ENCODE results near the gene ONECUT1. TPM values are rescaled to one million over a fixed set of nuclear protein-coding genes. Genes with fewer than 3 reads are reported as not detected.
A peak's percentile ranks its signal among the peaks of the same experiment; 100 is the strongest.

The ONECUT1 gene
- total RNA-seq, 1 donor from 2014 or later, result 0.32 TPM

- Mint-ChIP-seq H3K36me3 (ENCODE audit: low read depth, unreplicated experiment) (no peaks in the 10 kb centered on the region), H3K4me1 (ENCODE audit: low read depth, unreplicated experiment) (no peaks in the 10 kb centered on the region), H3K27ac (ENCODE audit: unreplicated experiment) (no peak overlapping the region), H3K9me3 (ENCODE audit: unreplicated experiment) (peaks cover 5% of the 10 kb centered on the region), H3K4me3 (ENCODE audit: unreplicated experiment) (no peak overlapping the region), H3K27me3 (ENCODE audit: low read depth, unreplicated experiment) (peaks cover 66% of the 10 kb centered on the region)
- Histone ChIP-seq H3K4me3 (ENCODE audit: insufficient read depth, low read depth, low read length) (no peak overlapping the region), H4K20me1 (ENCODE audit: insufficient read depth, low read length) (no peaks in the 10 kb centered on the region), H3K4me2 (ENCODE audit: low read length) (peak overlapping the region; percentile 72), H3K27me3 (ENCODE audit: insufficient read depth, low read length) (peaks cover 63% of the 10 kb centered on the region), H3K4me1 (ENCODE audit: insufficient read depth, low read length) (no peaks in the 10 kb centered on the region), H2AFZ (ENCODE audit: low read depth, low read length) (no peak overlapping the region), H3K27ac (ENCODE audit: low read depth, low read length) (no peak overlapping the region), H3K9ac (ENCODE audit: low read length) (no peak overlapping the region), H3K79me2 (ENCODE audit: insufficient read depth, low read length) (no peaks in the 10 kb centered on the region), H3K9me3 (ENCODE audit: insufficient read depth, low read depth, low read length) (peaks cover 3% of the 10 kb centered on the region), H3K36me3 (ENCODE audit: insufficient read depth, low read length) (no peaks in the 10 kb centered on the region)
- TF ChIP-seq EZH2 (IDR thresholded peaks at IDR 0.05; ENCODE audit: insufficient read depth, low read length) (no peak), CTCF (IDR thresholded peaks at IDR 0.05; ENCODE audit: insufficient read depth, low read depth, low read length) (peak; percentile 98)
- FAIRE-seq (no peak), DNase-seq (ENCODE audit: low read depth) (peak; percentile 8)
Observed at GRCh38 chr15:52780172-52780980, 9.8 kb downstream of the ONECUT1 start.

GRCh38 chr15:52778457-52778856 is 11.7 kb downstream of the ONECUT1 start:
- no peak overlapping the region for H3K9ac ChIP-seq (ENCODE audit: low read length)
- no peak overlapping the region for H3K27ac ChIP-seq (ENCODE audit: low read depth, low read length)
- Mint-ChIP-seq H3K4me1 (ENCODE audit: low read depth, unreplicated experiment) (no peaks in the 10 kb centered on the region), H3K27ac (ENCODE audit: unreplicated experiment) (no peak overlapping the region), H3K4me3 (ENCODE audit: unreplicated experiment) (no peak overlapping the region), H3K36me3 (ENCODE audit: low read depth, unreplicated experiment) (no peaks in the 10 kb centered on the region), H3K27me3 (ENCODE audit: low read depth, unreplicated experiment) (peaks cover 52% of the 10 kb centered on the region), H3K9me3 (ENCODE audit: unreplicated experiment) (no peaks in the 10 kb centered on the region)
- no peak overlapping the region for H3K4me3 ChIP-seq (ENCODE audit: insufficient read depth, low read depth, low read length)
- H2AFZ ChIP-seq (ENCODE audit: low read depth, low read length), result no peak overlapping the region
- no peak overlapping the region for H3K4me2 ChIP-seq (ENCODE audit: low read length)
- H3K9me3 ChIP-seq (ENCODE audit: insufficient read depth, low read depth, low read length), result no peaks in the 10 kb centered on the region
- H3K27me3 ChIP-seq (ENCODE audit: insufficient read depth, low read length), result peaks cover 45% of the 10 kb centered on the region
- H3K36me3 ChIP-seq (ENCODE audit: insufficient read depth, low read length), result no peaks in the 10 kb centered on the region
- no peaks in the 10 kb centered on the region for H3K79me2 ChIP-seq (ENCODE audit: insufficient read depth, low read length)
- DNase-seq (ENCODE audit: low read depth) (no peak), FAIRE-seq (no peak)
- H3K4me1 ChIP-seq (ENCODE audit: insufficient read depth, low read length), result no peaks in the 10 kb centered on the region
- H4K20me1 ChIP-seq (ENCODE audit: insufficient read depth, low read length), result no peaks in the 10 kb centered on the region
- TF ChIP-seq EZH2 (IDR thresholded peaks at IDR 0.05; ENCODE audit: insufficient read depth, low read length) (no peak), CTCF (IDR thresholded peaks at IDR 0.05; ENCODE audit: insufficient read depth, low read depth, low read length) (no peak)

DNA sequence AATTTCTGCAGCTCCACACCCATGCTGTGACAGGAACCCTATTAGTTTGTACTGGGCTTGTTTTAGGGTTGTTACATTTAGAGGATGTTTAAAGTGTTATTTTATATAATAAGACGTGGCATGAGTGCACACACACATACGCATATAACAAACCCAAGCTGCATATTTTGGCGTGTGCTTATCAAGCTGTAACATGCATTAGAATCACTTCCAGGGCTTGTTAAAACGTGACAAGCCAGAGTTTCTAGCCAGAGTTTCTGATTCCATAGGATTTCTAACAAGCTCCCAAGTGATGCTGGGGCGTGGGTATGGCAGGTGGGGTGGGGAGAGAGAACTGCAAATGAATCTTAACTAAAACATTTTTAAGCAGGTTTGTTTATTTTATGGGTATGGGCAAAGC is 17.4 kb downstream of the ONECUT1 start:
- H3K79me2 ChIP-seq (ENCODE audit: insufficient read depth, low read length), result no peaks in the 10 kb centered on the region
- H3K27me3 ChIP-seq (ENCODE audit: insufficient read depth, low read length), result peaks cover 19% of the 10 kb centered on the region
- H3K4me3 ChIP-seq (ENCODE audit: insufficient read depth, low read depth, low read length), result no peak overlapping the region
- Mint-ChIP-seq H3K27ac (ENCODE audit: unreplicated experiment) (no peak overlapping the region), H3K4me3 (ENCODE audit: unreplicated experiment) (no peak overlapping the region), H3K9me3 (ENCODE audit: unreplicated experiment) (no peaks in the 10 kb centered on the region), H3K36me3 (ENCODE audit: low read depth, unreplicated experiment) (no peaks in the 10 kb centered on the region), H3K4me1 (ENCODE audit: low read depth, unreplicated experiment) (peaks cover 6% of the 10 kb centered on the region), H3K27me3 (ENCODE audit: low read depth, unreplicated experiment) (peaks cover 23% of the 10 kb centered on the region)
- FAIRE-seq (no peak), DNase-seq (ENCODE audit: low read depth) (no peak)
- H3K4me2 ChIP-seq (ENCODE audit: low read length), result no peak overlapping the region
- H3K27ac ChIP-seq (ENCODE audit: low read depth, low read length), result no peak overlapping the region
- no peak overlapping the region for H2AFZ ChIP-seq (ENCODE audit: low read depth, low read length)
- no peaks in the 10 kb centered on the region for H3K9me3 ChIP-seq (ENCODE audit: insufficient read depth, low read depth, low read length)
- H4K20me1 ChIP-seq (ENCODE audit: insufficient read depth, low read length), result no peaks in the 10 kb centered on the region
- no peak overlapping the region for H3K9ac ChIP-seq (ENCODE audit: low read length)
- H3K4me1 ChIP-seq (ENCODE audit: insufficient read depth, low read length), result no peaks in the 10 kb centered on the region
- TF ChIP-seq EZH2 (IDR thresholded peaks at IDR 0.05; ENCODE audit: insufficient read depth, low read length), result no peak
- TF ChIP-seq CTCF (IDR thresholded peaks at IDR 0.05; ENCODE audit: insufficient read depth, low read depth, low read length), result no peak
- no peaks in the 10 kb centered on the region for H3K36me3 ChIP-seq (ENCODE audit: insufficient read depth, low read length)
